ENCODE results near the gene TENT5A. TPM values are rescaled to one million over a fixed set of nuclear protein-coding genes. Genes with fewer than 3 reads are reported as not detected.
A peak's percentile ranks its signal among the peaks of the same experiment; 100 is the strongest.
"Not testable (repeated sequence)": the region's sequence is repeated elsewhere in the genome, so short reads cannot be mapped to it uniquely, and the experiment has no call there.

TENT5A gene
- total RNA-seq, 6 experiments from 2014 or later = 7.7 to 16.9 (median 9.1) TPM

- Histone ChIP-seq H3K27me3 (no peaks in the 10 kb centered on the region), H3K27ac (no peak overlapping the region), H3K4me3 (no peak overlapping the region), H3K36me3 (no peaks in the 10 kb centered on the region), H3K9me3 (no peaks in the 10 kb centered on the region), H3K4me1 (peaks cover 0 to 21% (median 5%) of the 10 kb centered on the region in 4 donors)
- DNase-seq (no peak), ATAC-seq (no peak)
- TF ChIP-seq POLR2A (IDR thresholded peaks at IDR 0.05) = no peak
- no peak for TF ChIP-seq CTCF (IDR thresholded peaks at IDR 0.05)
- WGBS (ENCODE audit: insufficient coverage, low coverage, low lambda C conversion rate, missing lambda C conversion rate) = 100% methylated on average over 1 of the region's 2 CpGs
- intact Hi-C loops (cut with DNase I) = loop anchor here in 1 of 2 donors (10.0 kb wide), 1 partner anchor 47 kb away; no protein-coding TSS in a partner anchor
Measured at GRCh38 chr6:81777586-81778268, 25.2 kb upstream of the TENT5A start.

DNA sequence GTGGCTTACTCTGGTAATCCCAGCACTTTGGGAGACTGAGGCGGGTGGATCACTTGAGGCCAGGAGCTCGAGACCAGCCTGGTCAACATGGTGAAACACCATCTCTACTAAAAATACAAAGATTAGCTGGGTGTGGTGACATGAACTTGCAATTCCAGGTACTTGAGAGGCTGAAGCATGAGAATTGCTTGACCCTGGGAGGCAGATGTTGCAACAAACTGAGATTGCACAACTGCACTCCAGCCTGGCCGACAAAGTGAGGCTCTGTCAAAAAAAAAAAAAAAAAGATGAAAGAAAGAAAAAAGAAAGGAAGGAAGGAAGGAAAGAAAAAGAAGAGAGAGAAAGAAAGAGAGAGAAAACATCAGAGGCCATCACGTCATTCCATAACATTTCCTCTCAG, 23.7 kb upstream of the TENT5A start:
- ATAC-seq = peak; percentile 53 to 77 (median 64)
- Histone ChIP-seq H3K27ac (peak overlapping the region in 2 of 3 donors; percentile 28 to 50), H3K4me1 (peaks cover 0 to 21% (median 5%) of the 10 kb centered on the region in 4 donors)
- DNase-seq = peak; percentile 27 to 73 (median 63)
- WGBS (ENCODE audit: insufficient coverage, low coverage, low lambda C conversion rate, missing lambda C conversion rate) = 39% methylated on average over 2 of the region's 4 CpGs
- not testable (repeated sequence) for H3K27me3 ChIP-seq, H3K4me3 ChIP-seq, H3K36me3 ChIP-seq, H3K9me3 ChIP-seq
- intact Hi-C loops (cut with DNase I) = loop anchor here in 1 of 2 donors (10.0 kb wide), 1 partner anchor 49 kb away; no protein-coding TSS in a partner anchor

DNA sequence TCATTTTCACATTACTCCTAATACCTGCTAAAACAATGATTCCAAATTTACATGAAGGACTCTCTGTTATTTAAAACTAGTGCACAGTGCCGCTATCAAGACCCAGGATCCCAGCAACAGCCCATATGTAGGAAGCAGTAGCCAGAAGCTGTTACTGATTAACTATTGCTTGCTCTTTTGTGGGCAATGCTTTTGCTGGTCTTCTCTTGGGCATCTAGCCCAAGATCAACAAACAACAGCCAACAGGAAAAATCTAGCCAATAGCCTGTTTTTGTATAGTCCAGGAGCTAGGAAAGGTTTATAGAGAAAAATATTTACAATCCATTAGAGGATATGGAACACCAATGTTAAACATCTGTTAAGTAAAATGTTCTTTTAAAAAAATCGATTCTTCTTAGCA, 22.1 kb upstream of the TENT5A start:
- Histone ChIP-seq H3K36me3 (no peaks in the 10 kb centered on the region), H3K9me3 (no peaks in the 10 kb centered on the region), H3K27ac (peak overlapping the region in 2 of 3 donors; percentile 59 to 68), H3K4me3 (no peak overlapping the region), H3K4me1 (peaks cover 0 to 21% (median 5%) of the 10 kb centered on the region in 4 donors), H3K27me3 (no peaks in the 10 kb centered on the region)
- peak; percentile 92 to 97 (median 95) for ATAC-seq
- intact Hi-C loops (cut with DNase I) = loop anchor here in 1 of 2 donors (10.0 kb wide), 1 partner anchor 50 kb away; no protein-coding TSS in a partner anchor
- WGBS (ENCODE audit: insufficient coverage, low coverage, low lambda C conversion rate, missing lambda C conversion rate) = 29% methylated on average over 2 of the region's 2 CpGs
- peak in 1 of 3 donors; percentile 59 for DNase-seq
- no peak for TF ChIP-seq POLR2A (IDR thresholded peaks at IDR 0.05)
- no peak for TF ChIP-seq CTCF (IDR thresholded peaks at IDR 0.05)

DNA sequence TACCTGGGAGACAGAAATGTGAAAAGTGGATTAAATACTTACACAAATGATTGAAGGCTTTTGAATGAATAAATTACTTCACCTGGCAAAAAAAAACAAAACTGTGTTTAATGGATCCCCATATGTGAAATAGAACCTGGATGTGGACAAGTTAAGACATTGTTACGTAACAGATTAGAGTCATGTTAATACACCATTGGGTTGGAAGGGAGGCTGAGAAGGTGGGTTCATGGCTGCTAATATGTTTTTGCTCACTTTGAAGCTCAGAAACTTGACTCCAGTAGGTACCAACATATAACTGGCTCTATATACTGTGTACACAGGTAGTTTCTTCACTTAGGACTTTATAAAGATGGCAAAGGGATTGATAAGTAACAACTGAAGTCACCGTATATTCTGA, 21.4 kb upstream of the TENT5A start:
- Histone ChIP-seq H3K27ac (peak overlapping the region in 2 of 3 donors; percentile 59 to 68), H3K27me3 (no peaks in the 10 kb centered on the region), H3K4me3 (no peak overlapping the region), H3K4me1 (peaks cover 0 to 21% (median 5%) of the 10 kb centered on the region in 4 donors), H3K9me3 (no peaks in the 10 kb centered on the region), H3K36me3 (no peaks in the 10 kb centered on the region)
- ATAC-seq (peak in 2 of 4 donors; percentile 8 to 16), DNase-seq (no peak)
- TF ChIP-seq CTCF (IDR thresholded peaks at IDR 0.05) (no peak), POLR2A (IDR thresholded peaks at IDR 0.05) (no peak)
- WGBS (ENCODE audit: insufficient coverage, low coverage, low lambda C conversion rate, missing lambda C conversion rate) = 88% methylated on average over 2 of the region's 2 CpGs
- intact Hi-C loops (cut with DNase I) = loop anchor here in 1 of 2 donors (10.0 kb wide), 1 partner anchor 51 kb away; no protein-coding TSS in a partner anchor

DNA sequence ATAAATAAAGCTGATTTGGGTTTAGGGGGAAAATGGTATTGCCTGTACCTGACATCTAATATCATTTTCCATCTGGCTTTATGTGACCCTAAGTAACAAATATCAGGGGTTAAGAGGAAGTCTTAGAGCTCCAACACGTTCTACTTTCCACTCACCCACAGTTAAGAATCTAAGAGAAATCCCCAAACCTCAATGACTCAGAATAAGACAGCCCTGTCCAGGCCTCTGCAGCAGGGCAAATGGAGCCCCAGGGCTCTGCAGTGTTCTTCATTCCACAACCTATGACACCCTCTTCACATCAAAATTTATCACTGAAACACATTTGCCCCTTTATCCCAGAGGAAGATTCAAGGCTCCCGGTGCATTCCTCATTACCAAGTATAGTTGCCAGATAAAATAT, 20.3 kb upstream of the TENT5A start:
- Histone ChIP-seq H3K36me3 (no peaks in the 10 kb centered on the region), H3K27me3 (no peaks in the 10 kb centered on the region), H3K9me3 (no peaks in the 10 kb centered on the region), H3K27ac (no peak overlapping the region), H3K4me1 (peaks cover 0 to 22% (median 5%) of the 10 kb centered on the region in 4 donors), H3K4me3 (no peak overlapping the region)
- DNase-seq (no peak), ATAC-seq (no peak)
- 23% methylated on average over 1 of the region's 2 CpGs for whole genome bisulfite sequencing (ENCODE audit: insufficient coverage, low coverage, low lambda C conversion rate, missing lambda C conversion rate)
- TF ChIP-seq POLR2A (IDR thresholded peaks at IDR 0.05) = no peak
- TF ChIP-seq CTCF (IDR thresholded peaks at IDR 0.05) = no peak
- intact Hi-C loops (cut with DNase I) = loop anchor here in 1 of 2 donors (10.0 kb wide), 1 partner anchor 52 kb away; no protein-coding TSS in a partner anchor
